KMS-11 (cell line): ENCODE results near the gene BRAF.
"Not testable (repeated sequence)": the region's sequence is repeated elsewhere in the genome, so short reads cannot be mapped to it uniquely, and the experiment has no call there.

Experiments used
- H2AFZ ChIP-seq: fragments of 200-600 bp; sonication (generic); 2 replicates; pipeline ENCODE4 v1.6.1; 2016; ENCODE audit warnings: antibody characterized with exemption, mixed run types, low read depth
- H3K27ac ChIP-seq: fragments of 200-600 bp; sonication (generic); 2 replicates; pipeline ENCODE4 v1.6.1; 2016; ENCODE audit warnings: mild to moderate bottlenecking, mixed run types
- H3K27me3 ChIP-seq: fragments of 200-600 bp; sonication (generic); 2 replicates; pipeline ENCODE4 v1.6.1; 2017; ENCODE audit warnings: mild to moderate bottlenecking, low read depth, mixed run types, moderate library complexity; ENCODE audit not compliant: insufficient read depth
- H3K36me3 ChIP-seq: fragments of 200-600 bp; sonication (generic); 2 replicates; pipeline ENCODE4 v1.6.1; 2017; ENCODE audit warnings: mild to moderate bottlenecking, mixed run types; ENCODE audit not compliant: insufficient read depth
- H3K4me1 ChIP-seq: fragments of 200-600 bp; sonication (generic); 2 replicates; pipeline ENCODE4 v1.6.1; 2016; ENCODE audit warnings: mild to moderate bottlenecking, low read depth, mixed run types; ENCODE audit not compliant: poor library complexity, severe bottlenecking
- H3K4me2 ChIP-seq: fragments of 200-600 bp; sonication (generic); 2 replicates; pipeline ENCODE4 v1.7.0; 2016; ENCODE audit warnings: mild to moderate bottlenecking, mixed run types
- H3K4me3 ChIP-seq: fragments of 200-600 bp; sonication (generic); IDR thresholded peaks from 2 replicates; pipeline ENCODE4 v1.6.1; 2017; ENCODE audit warnings: low read depth, low read length, mixed read lengths; ENCODE audit not compliant: insufficient read depth
- H3K79me2 ChIP-seq: fragments of 200-600 bp; sonication (generic); 2 replicates; pipeline ENCODE4 v1.6.1; 2016; ENCODE audit warnings: low read depth, mixed run types; ENCODE audit not compliant: insufficient read depth
- H3K9ac ChIP-seq: fragments of 200-600 bp; sonication (generic); 2 replicates; pipeline ENCODE4 v1.6.1; 2016; ENCODE audit warnings: mild to moderate bottlenecking, mixed run types
- H4K20me1 ChIP-seq: fragments of 200-600 bp; sonication (generic); 2 replicates; pipeline ENCODE4 v1.6.1; 2016; ENCODE audit warnings: mild to moderate bottlenecking, mixed run types; ENCODE audit not compliant: insufficient read depth
- TF ChIP-seq, protein P1 (sequence below): fragments of 200-600 bp; sonication (generic); conservative IDR thresholded peaks from 2 replicates; pipeline ENCODE4 v1.6.1; 2017; ENCODE audit warnings: low read depth, mild to moderate bottlenecking, antibody characterized with exemption, low read length, moderate library complexity, mixed read lengths

Gene BRAF

DNA sequence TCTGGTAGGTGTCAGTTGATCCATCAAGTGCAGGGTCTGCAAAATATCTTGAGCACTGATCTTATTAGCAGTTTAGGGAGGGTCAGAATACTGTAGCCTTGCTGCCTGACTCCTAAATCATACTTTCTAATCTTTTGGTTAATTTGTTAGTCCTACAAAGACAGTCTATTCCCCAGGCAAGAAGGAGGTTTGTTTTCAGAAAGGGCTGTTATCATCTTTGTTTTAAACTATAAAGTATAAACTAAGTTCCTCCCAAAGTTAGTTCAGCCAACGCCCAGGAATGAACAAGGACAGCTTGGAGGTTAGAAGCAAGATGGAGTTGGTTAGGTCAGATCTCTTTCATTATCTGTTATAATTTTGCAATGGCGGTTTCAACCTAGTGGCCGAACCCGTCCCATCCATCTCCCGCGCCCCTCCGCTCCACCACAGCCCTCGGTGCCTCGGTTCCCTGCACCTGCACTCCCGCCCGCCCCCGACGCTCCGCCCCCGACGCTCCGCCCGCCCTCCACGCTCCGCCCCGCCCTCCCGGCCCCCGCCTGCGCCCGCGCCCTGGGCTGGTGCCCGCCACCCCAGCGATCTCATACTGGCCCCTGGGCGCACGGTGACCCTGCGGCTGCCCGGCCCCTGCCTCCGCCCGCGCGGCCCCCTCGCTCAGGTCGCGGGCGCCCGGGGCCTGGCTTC lies 252.2 kb downstream of the BRAF start, which contains the start of gene ADCK2:
TSS of gene ADCK2 (plus strand) at position 564 of the 681 bp plus-strand sequence. CDS start 386 bp downstream, outside the sequence.
- Histone ChIP-seq H3K79me2 (no peaks in the 10 kb centered on the region), H3K4me2 (peak within 1 kb of the TSS; percentile 62), H3K27me3 (no peaks in the 10 kb centered on the region), H2AFZ (peak within 1 kb of the TSS; percentile 81), H3K27ac (peak within 1 kb of the TSS; percentile 47), H4K20me1 (no peaks in the 10 kb centered on the region), H3K4me1 (peaks cover 28% of the 10 kb centered on the region), H3K4me3 (no peak within 1 kb of the TSS), H3K9ac (peak within 1 kb of the TSS; percentile 79), H3K36me3 (no peaks in the 10 kb centered on the region)
- TF ChIP-seq, protein P1, sequence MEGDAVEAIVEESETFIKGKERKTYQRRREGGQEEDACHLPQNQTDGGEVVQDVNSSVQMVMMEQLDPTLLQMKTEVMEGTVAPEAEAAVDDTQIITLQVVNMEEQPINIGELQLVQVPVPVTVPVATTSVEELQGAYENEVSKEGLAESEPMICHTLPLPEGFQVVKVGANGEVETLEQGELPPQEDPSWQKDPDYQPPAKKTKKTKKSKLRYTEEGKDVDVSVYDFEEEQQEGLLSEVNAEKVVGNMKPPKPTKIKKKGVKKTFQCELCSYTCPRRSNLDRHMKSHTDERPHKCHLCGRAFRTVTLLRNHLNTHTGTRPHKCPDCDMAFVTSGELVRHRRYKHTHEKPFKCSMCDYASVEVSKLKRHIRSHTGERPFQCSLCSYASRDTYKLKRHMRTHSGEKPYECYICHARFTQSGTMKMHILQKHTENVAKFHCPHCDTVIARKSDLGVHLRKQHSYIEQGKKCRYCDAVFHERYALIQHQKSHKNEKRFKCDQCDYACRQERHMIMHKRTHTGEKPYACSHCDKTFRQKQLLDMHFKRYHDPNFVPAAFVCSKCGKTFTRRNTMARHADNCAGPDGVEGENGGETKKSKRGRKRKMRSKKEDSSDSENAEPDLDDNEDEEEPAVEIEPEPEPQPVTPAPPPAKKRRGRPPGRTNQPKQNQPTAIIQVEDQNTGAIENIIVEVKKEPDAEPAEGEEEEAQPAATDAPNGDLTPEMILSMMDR = no peak

DNA sequence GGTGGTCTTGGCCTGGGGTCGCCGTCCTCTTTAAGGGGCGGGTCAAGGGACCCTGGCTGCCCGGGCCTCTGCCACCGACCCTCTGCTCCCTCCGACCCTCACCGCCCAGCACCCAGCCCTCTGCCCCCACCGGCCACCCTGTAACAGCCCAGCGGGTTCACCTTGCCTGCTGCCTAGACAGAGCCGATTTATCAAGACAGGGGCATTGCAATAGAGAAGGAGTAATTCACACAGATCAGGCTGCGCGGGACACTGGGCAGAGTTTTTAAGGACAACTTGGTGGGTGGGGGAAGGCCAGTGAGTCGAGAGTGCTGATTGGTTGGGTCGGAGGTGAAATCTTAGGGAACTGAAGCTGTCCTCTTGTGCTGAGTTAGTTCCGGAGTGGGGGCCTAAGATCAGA lies 252.8 kb downstream of the BRAF start:
- H3K36me3 ChIP-seq = no peaks in the 10 kb centered on the region

DNA sequence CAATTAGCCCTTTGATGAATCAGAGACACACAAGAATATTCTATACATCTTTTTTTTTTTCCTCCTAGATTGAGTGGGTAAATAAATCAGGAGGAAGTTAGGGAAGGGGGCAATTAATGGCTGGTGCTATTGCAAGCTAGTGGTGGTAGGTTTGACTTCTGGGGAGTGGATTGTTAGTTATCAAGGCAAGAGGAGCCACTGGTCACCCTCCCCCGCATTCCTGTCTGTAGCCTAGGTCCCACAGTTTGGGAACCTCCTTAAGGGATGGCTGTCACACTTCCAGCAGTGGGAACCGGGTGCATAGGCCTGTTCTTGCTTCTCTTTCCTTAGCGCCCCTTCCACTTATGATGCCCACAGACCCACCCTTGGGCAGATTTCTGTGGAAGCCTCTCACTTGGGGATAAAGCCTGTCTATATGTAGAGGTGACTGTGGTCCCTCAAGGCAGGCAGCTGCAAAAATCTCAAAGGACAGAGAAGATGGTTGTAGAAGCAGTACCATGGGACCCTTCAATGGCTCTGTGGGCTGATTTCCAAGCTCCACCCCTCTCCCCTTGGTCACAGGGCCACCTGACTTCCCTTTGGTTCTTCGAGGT lies 254.3 kb downstream of the BRAF start:
- no peak overlapping the region for H3K9ac ChIP-seq
- H3K4me1 ChIP-seq = peaks cover 26% of the 10 kb centered on the region
- H3K27me3 ChIP-seq = no peaks in the 10 kb centered on the region
- H3K36me3 ChIP-seq = no peaks in the 10 kb centered on the region
- no peaks in the 10 kb centered on the region for H4K20me1 ChIP-seq
- TF ChIP-seq, protein P1 = no peak
- H2AFZ ChIP-seq = no peak overlapping the region
- H3K79me2 ChIP-seq = no peaks in the 10 kb centered on the region
- H3K27ac ChIP-seq = no peak overlapping the region
- H3K4me3 ChIP-seq = no peak overlapping the region
- no peak overlapping the region for H3K4me2 ChIP-seq

More for the DNA sequence above, 252.8 kb downstream of the BRAF start:
- Histone ChIP-seq H3K4me2 (peak overlapping the region; percentile 62), H3K79me2 (no peaks in the 10 kb centered on the region), H2AFZ (peak overlapping the region; percentile 77), H3K27ac (peak overlapping the region; percentile 2; the same call in 1 of the 2 replicates), H3K4me3 (no peak overlapping the region), H3K27me3 (no peaks in the 10 kb centered on the region), H3K4me1 (peaks cover 28% of the 10 kb centered on the region), H3K9ac (peak overlapping the region; percentile 11; the same call in 1 of the 2 replicates), H4K20me1 (no peaks in the 10 kb centered on the region)
- TF ChIP-seq, protein P1 = no peak

DNA sequence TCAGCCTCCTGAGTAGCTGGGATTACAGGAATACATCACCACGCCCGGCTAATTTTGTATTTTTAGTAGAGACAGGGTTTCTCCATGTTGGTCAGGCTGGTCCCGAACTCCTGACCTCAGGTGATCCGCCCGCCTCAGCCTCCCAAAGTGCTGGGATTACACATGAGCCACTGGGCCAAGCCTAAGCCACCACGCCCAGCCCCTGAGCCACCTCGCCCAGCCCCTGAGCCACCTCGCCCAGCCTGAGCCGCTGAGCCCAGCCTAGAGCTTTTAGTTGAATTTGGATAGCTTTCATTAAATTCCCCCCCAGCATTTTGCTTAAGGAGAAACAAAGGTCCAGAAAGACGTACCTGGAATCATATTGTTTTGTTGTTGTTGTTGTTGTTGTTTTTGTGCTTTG lies 254.9 kb downstream of the BRAF start:
- H3K27ac ChIP-seq, H4K20me1 ChIP-seq, H3K79me2 ChIP-seq, H3K27me3 ChIP-seq, H3K36me3 ChIP-seq, H3K4me3 ChIP-seq, H3K9ac ChIP-seq, H3K4me2 ChIP-seq, H2AFZ ChIP-seq: not testable (repeated sequence)
- peaks cover 20% of the 10 kb centered on the region for H3K4me1 ChIP-seq

DNA sequence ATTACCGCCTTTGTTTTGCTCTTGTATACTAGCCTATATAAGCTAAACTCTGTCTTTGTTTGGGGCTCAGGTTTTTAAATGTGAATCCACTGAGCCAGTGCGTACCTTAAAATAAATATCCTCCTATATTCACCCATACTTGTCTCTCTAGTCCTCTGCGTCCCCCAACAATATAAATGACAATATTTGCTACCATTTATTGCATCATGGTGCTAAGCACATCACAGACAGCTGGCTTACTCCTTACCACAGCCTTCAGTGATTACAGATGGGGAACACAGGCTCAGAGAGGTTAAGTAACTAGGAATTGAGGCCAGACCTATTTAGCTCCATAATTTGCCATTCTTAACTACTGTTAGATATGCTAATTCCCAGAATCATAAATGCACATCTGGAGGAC lies 255.4 kb downstream of the BRAF start:
- Histone ChIP-seq H3K36me3 (no peaks in the 10 kb centered on the region), H4K20me1 (no peaks in the 10 kb centered on the region), H3K9ac (no peak overlapping the region), H3K27me3 (no peaks in the 10 kb centered on the region), H3K27ac (no peak overlapping the region), H2AFZ (no peak overlapping the region), H3K4me1 (peaks cover 16% of the 10 kb centered on the region), H3K79me2 (no peaks in the 10 kb centered on the region), H3K4me3 (no peak overlapping the region), H3K4me2 (no peak overlapping the region)
- TF ChIP-seq, protein P1 = no peak
